ENCODE data around the gene GCNT2.

GRCh38 chr6:10478187-10479040 is 42.7 kb upstream of the GCNT2 start:
- TF ChIP-seq POLR2AphosphoS5 (IDR thresholded peaks at IDR 0.05; ENCODE audit: insufficient read depth in 1 of 2, low read depth in 1 of 2) = no peak
- no peak for TF ChIP-seq POLR2A (IDR thresholded peaks at IDR 0.05)
